GM23248 (cell line): Measurements from ENCODE around the gene PANK4.

Experiments used
- EZH2 ChIP-seq: fragments of 200-600 bp; sonication (generic); IDR thresholded peaks from 2 replicates; pipeline ENCODE4 v1.6.1; 2018; ENCODE audit warnings: antibody characterized with exemption, mild to moderate bottlenecking; ENCODE audit not compliant: insufficient read depth, poor library complexity, severe bottlenecking
- EZH2phosphoT487 ChIP-seq: fragments of 200-600 bp; sonication (generic); IDR thresholded peaks from 2 replicates; pipeline ENCODE4 v1.6.1; 2018; ENCODE audit warnings: antibody characterized with exemption, moderate library complexity, mild to moderate bottlenecking, low read depth; ENCODE audit not compliant: insufficient read depth

GRCh38 chr1:2459757-2460156 is 66.6 kb downstream of the PANK4 start:
- TF ChIP-seq EZH2, result no peak
- no peak for TF ChIP-seq EZH2phosphoT487
